ENCODE measurements around the gene AKAP9.

GRCh38 chr7:92025260-92025659, 84.6 kb downstream of the AKAP9 start:
- TF ChIP-seq CTCF (conservative IDR thresholded peaks at IDR 0.05) = no peak
- TF ChIP-seq EZH2 (IDR thresholded peaks at IDR 0.05; ENCODE audit: low read depth) = no peak

Measured in PC-9 (cell line).